Gastrocnemius medialis (tissue), 4 donors: ENCODE data around the gene TMEM176A. TPM values are rescaled to one million over a fixed set of nuclear protein-coding genes. Genes with fewer than 3 reads are reported as not detected.

Source experiments
- ATAC-seq, 2 donors: fragments of 150-250 bp; one replicate each; pipeline ENCODE4 v1.9.1; 2016
- DNase-seq, 2 donors: peaks; one replicate each; pipeline ENCODE4 v3.0.0-alpha.2; 2019
- H3K27ac ChIP-seq, 4 donors: fragments of 200-600 bp; sonication (generic); 1 replicate in 1 of 4; 2 replicates in 3 of 4; pipeline ENCODE4 v1.5.1; 2016 to 2018; ENCODE audit warnings: mild to moderate bottlenecking in 2 of 4, moderate library complexity in 1 of 4
- H3K27me3 ChIP-seq, 3 donors: fragments of 200-600 bp; sonication (generic) in 2 of 3; 1 replicate in 1 of 3; 2 replicates in 2 of 3; pipeline versions ENCODE4 v1.5.1 to v1.6.0; 2016 to 2019; ENCODE audit warnings: mild to moderate bottlenecking in 1 of 3, moderate library complexity in 1 of 3
- H3K36me3 ChIP-seq, 2 donors: fragments of 200-600 bp; sonication (generic) in 1 of 2; one replicate each; pipeline ENCODE4 v1.5.1; 2017 to 2018
- H3K4me1 ChIP-seq, 2 donors: fragments of 200-600 bp; sonication (generic) in 1 of 2; one replicate each; pipeline ENCODE4 v1.5.1; 2016 to 2017; ENCODE audit warnings: mild to moderate bottlenecking in 2 of 2
- H3K4me3 ChIP-seq, 4 donors: fragments of 200-600 bp; sonication (generic) in 3 of 4; 1 replicate in 1 of 4; 2 replicates in 3 of 4; pipeline ENCODE4 v1.5.1; 2016 to 2019; ENCODE audit warnings: mild to moderate bottlenecking in 2 of 4
- H3K9me3 ChIP-seq, 3 donors: fragments of 200-600 bp; sonication (generic) in 2 of 3; 1 replicate in 1 of 3; 2 replicates in 2 of 3; pipeline ENCODE4 v1.5.1; 2016 to 2019
- POLR2A ChIP-seq, 2 donors: fragments of 450-650 bp; IDR thresholded peaks; one replicate each; pipeline ENCODE4 v1.6.1; 2017; ENCODE audit warnings: antibody characterized with exemption in 2 of 2, mild to moderate bottlenecking in 2 of 2, moderate library complexity in 2 of 2
- in situ Hi-C, 4 donors: fragments of 200-750 bp; cut with MboI; loops; one replicate each; pipeline versions ENCODE4 v1.15.0 to v1.8.0; 2017; ENCODE audit warnings: low sequenced_read_pairs in 4 of 4
- intact Hi-C: fragments of 100-400 bp; cut with DNase I; formaldehyde crosslinking; loops from one replicate; pipeline ENCODE4 v1.15.1; 2023; ENCODE audit warnings: low total_unique reads
- total RNA-seq, 4 donors: library from RNA; depleted of rRNA; stranded (reverse); fragments of >200 nt; gene quantifications; one replicate each; pipeline versions ENCODE4 v1.1.0 to v1.2.3, GENCODE V29; 2016
- TF ChIP-seq, protein P1 (sequence below), 5 experiments: fragments of 450-650 bp in 3 of 5; fragments of 200-600 bp in 2 of 5; sonication (generic) in 2 of 5; IDR thresholded peaks in 4 of 5; conservative IDR thresholded peaks in 1 of 5; 1 replicate in 4 of 5; 2 replicates in 1 of 5; pipeline ENCODE4 v1.5.1; 2016 to 2019; ENCODE audit warnings: antibody characterized with exemption in 5 of 5, mild to moderate bottlenecking in 3 of 5, moderate library complexity in 3 of 5

TMEM176A gene
- total RNA-seq, 4 donors from 2014 or later: 5.2 to 12.9 (median 8.9) TPM

DNA sequence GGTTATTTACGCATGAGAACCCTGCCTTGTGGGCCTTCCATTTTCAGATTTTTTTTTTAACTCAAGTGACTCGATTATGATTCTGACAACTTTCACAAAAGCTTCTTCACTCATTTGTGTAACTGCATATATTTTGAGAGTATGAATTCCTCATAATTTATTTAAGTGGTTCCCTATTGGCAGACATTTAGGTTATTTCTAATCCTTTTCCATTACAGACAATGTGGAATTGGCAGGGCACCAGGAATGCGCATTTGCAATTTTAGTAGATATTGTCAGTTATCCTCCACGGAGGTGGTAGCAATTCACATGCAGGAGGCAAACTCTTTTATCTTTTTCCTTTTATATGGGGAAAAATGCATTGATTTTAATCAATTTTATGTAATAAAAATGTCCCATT, 2.9 kb upstream of the TMEM176A start:
- intact Hi-C loops: no loop called here
- peaks cover 18 to 32% (median 25%) of the 10 kb centered on the region in 3 donors for H3K27me3 ChIP-seq
- no peak overlapping the region for H3K27ac ChIP-seq
- in situ Hi-C loops: loop anchor here in 3 of 4 donors (25.0 kb wide), 1 partner anchor 190 kb away; the partner anchor contains the start of genes KCNH2 (in 3 of the 3) and NOS3 (in 3 of the 3)
- ATAC-seq: no peak
- H3K4me3 ChIP-seq: no peak overlapping the region
- no peak for TF ChIP-seq POLR2A (IDR thresholded peaks at IDR 0.05)
- TF ChIP-seq, protein P1, sequence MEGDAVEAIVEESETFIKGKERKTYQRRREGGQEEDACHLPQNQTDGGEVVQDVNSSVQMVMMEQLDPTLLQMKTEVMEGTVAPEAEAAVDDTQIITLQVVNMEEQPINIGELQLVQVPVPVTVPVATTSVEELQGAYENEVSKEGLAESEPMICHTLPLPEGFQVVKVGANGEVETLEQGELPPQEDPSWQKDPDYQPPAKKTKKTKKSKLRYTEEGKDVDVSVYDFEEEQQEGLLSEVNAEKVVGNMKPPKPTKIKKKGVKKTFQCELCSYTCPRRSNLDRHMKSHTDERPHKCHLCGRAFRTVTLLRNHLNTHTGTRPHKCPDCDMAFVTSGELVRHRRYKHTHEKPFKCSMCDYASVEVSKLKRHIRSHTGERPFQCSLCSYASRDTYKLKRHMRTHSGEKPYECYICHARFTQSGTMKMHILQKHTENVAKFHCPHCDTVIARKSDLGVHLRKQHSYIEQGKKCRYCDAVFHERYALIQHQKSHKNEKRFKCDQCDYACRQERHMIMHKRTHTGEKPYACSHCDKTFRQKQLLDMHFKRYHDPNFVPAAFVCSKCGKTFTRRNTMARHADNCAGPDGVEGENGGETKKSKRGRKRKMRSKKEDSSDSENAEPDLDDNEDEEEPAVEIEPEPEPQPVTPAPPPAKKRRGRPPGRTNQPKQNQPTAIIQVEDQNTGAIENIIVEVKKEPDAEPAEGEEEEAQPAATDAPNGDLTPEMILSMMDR (IDR thresholded peaks at IDR 0.05 in 4 of 5, conservative IDR thresholded peaks at IDR 0.05 in 1 of 5): no peak
- no peaks in the 10 kb centered on the region for H3K4me1 ChIP-seq
- no peaks in the 10 kb centered on the region for H3K36me3 ChIP-seq
- no peaks in the 10 kb centered on the region for H3K9me3 ChIP-seq
- no peak for DNase-seq

DNA sequence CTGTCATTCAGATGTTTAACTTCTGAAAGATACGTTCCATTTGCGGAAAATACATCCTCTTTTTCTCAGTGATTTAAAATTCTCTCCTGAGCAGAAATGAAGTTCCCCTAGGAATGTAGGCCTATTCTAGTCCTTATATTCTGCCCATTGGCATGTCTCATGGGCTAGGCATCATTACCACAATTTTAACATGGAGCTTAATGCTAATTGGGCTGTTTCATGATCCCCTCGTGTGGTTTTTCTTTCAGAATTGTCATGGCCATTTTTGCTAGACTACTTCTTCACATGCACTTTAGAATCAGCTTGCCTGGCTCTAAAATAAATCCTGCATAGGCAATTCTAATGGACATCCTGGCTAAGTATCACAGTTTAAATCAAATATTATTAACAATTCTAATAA, 1.4 kb upstream of the TMEM176A start:
- H3K27ac ChIP-seq: no peak overlapping the region
- H3K9me3 ChIP-seq: no peaks in the 10 kb centered on the region
- intact Hi-C loops (no loop called here), in situ Hi-C loops (loop anchor here in 3 of 4 donors (25.0 kb wide), 1 partner anchor 188 kb away; the partner anchor contains the start of genes KCNH2 (in 3 of the 3) and NOS3 (in 3 of the 3))
- DNase-seq: no peak
- peaks cover 18 to 35% (median 25%) of the 10 kb centered on the region in 3 donors for H3K27me3 ChIP-seq
- H3K4me3 ChIP-seq: no peak overlapping the region
- no peaks in the 10 kb centered on the region for H3K36me3 ChIP-seq
- TF ChIP-seq POLR2A (IDR thresholded peaks at IDR 0.05): no peak
- TF ChIP-seq, protein P1 (IDR thresholded peaks at IDR 0.05 in 4 of 5, conservative IDR thresholded peaks at IDR 0.05 in 1 of 5): no peak
- ATAC-seq: no peak
- H3K4me1 ChIP-seq: no peaks in the 10 kb centered on the region

DNA sequence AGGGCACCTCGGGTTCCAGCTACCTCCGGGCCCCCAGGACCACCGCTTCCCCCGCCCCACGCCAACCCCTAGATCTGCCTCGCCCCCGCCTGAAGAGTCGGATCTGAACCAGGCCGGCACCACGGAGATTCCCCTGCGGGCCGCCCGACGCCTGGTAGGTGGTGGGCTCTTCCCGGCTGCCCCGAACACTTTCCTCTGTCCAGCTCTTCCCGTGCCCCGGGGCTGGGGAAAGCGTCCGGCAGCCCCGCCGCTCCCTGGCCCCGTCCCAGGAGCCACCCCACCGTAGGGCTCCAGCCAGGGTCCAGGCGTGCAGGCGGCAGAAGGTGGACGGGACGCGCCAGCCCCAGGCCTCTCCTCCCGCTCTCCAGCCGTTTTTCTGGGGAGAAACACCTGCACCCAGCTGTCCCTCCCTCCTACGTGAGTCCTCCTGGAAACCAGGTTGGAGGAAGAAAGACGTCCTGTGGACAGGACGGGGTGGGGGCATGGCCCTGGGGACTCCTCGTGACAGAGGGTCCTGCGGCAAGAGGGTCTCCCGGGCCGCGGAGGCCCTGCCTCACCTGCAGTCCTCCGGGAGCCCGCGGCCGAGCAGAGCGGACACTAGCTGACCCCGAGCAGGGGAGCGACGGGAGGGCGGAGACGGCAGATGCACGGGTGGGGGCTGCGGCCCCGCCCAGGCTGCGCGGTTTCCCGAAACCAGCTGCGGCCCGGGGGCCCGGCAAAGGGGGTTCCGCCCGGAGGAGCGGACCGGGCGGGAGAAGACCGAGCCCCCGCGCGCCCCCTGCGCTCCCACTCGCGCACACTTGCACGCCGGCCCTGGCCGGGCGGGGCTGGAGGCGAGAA, 608 bp upstream of the TMEM176A start, which contains the start of gene TMEM176B:
Gene TMEM176B, minus strand, starts transcription at position 624 of the 840 bp plus-strand sequence. CDS start 3,795 bp downstream, outside the sequence.
- Histone ChIP-seq H3K4me1 (no peaks in the 10 kb centered on the region), H3K4me3 (peak within 1 kb of the TSS; percentile 43 to 52 (median 44)), H3K27ac (peak within 1 kb of the TSS in 1 of 4 donors; percentile 34), H3K36me3 (no peaks in the 10 kb centered on the region), H3K9me3 (no peaks in the 10 kb centered on the region), H3K27me3 (peaks cover 18 to 39% (median 25%) of the 10 kb centered on the region in 3 donors)
- DNase-seq: no peak
- ATAC-seq: no peak
- intact Hi-C loops: no loop called here
- TF ChIP-seq, protein P1 (IDR thresholded peaks at IDR 0.05 in 4 of 5, conservative IDR thresholded peaks at IDR 0.05 in 1 of 5): no peak
- no peak for TF ChIP-seq POLR2A (IDR thresholded peaks at IDR 0.05)
- in situ Hi-C loops: loop anchor here in 3 of 4 donors (25.0 kb wide), 1 partner anchor 187 kb away; the partner anchor contains the start of genes KCNH2 (in 3 of the 3) and NOS3 (in 3 of the 3)

DNA sequence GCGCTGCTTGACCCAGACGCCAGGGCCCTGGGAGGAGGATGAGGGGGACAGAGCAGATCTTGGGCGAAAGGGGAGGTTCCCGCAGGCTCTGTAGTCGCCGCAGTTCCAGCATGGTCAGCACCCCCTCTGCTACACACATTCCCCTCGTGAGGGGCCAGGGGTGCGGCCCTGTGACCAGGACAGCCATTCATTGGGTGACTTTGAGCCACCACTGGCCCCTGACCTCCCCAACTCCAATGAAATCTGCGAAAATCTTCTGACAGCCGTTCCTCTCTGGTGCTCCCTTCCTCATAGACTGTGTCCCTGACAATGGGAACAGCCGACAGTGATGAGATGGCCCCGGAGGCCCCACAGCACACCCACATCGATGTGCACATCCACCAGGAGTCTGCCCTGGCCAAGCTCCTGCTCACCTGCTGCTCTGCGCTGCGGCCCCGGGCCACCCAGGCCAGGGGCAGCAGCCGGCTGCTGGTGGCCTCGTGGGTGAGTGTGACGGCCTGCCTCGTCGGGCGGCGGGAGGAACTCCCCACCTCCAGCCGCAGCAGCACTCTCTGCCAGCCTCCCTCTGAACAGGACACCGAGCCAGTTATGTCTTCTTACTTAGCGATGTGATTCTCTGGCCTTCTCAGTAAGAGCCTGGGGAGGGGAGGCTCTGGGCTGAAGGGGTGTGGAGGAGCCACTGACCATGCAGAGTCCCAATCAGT, 825 bp downstream of the TMEM176A start:
- intact Hi-C loops: no loop called here
- peaks cover 18 to 40% (median 25%) of the 10 kb centered on the region in 3 donors for H3K27me3 ChIP-seq
- H3K27ac ChIP-seq: no peak overlapping the region
- DNase-seq (no peak), ATAC-seq (no peak)
- no peaks in the 10 kb centered on the region for H3K4me1 ChIP-seq
- H3K4me3 ChIP-seq: peak overlapping the region in 3 of 4 donors; percentile 43 to 52 (median 43)
- no peaks in the 10 kb centered on the region for H3K9me3 ChIP-seq
- no peaks in the 10 kb centered on the region for H3K36me3 ChIP-seq
- in situ Hi-C loops: no loop called here
- no peak for TF ChIP-seq POLR2A (IDR thresholded peaks at IDR 0.05)
